B cell (primary cell): ENCODE measurements around the gene GAGE13.
"Not testable (repeated sequence)": the region's sequence is repeated elsewhere in the genome, so short reads cannot be mapped to it uniquely, and the experiment has no call there.

Experiments used
- CTCF ChIP-seq: fragments of 200-600 bp; IDR thresholded peaks from one replicate; pipeline ENCODE4 v1.8.0; 2022; ENCODE audit warnings: antibody characterized with exemption, mild to moderate bottlenecking
- EZH2 ChIP-seq: IDR thresholded peaks from 2 replicates; pipeline ENCODE4 v1.6.1; 2012; ENCODE audit warnings: borderline replicate concordance, low read depth, mild to moderate bottlenecking, moderate library complexity, low read length; ENCODE audit not compliant: insufficient read depth, poor library complexity, severe bottlenecking

- not testable (repeated sequence) for TF ChIP-seq CTCF, EZH2
Measured at GRCh38 chrX:49331282-49331681, at the start of gene GAGE13.
